GM12891 (cell line): ENCODE results near the gene USP37.

ENCODE experiments used
- DNase-seq: peaks from one replicate; pipeline ENCODE4 v3.0.0; 2011; ENCODE audit warnings: low spot score; ENCODE audit not compliant: insufficient read length
- FAIRE-seq: peaks from 2 replicates; lab custom pipeline; 2011; peaks lifted over from hg19 to GRCh38; lab: Jason Lieb, UNC
- PAX5 ChIP-seq: IDR thresholded peaks from 2 replicates; pipeline ENCODE4 v1.6.1; 2011; ENCODE audit warnings: low read length, moderate library complexity, mild to moderate bottlenecking; ENCODE audit not compliant: insufficient read depth, severe bottlenecking
- POLR2A ChIP-seq: IDR thresholded peaks from 2 replicates; pipeline ENCODE4 v1.6.1; 2011; ENCODE audit warnings: low read depth, low read length, control low read depth
- POLR2AphosphoS5 ChIP-seq: IDR thresholded peaks from 2 replicates; pipeline ENCODE4 v1.6.1; 2011; ENCODE audit warnings: low read depth, low read length, control low read depth
- POU2F2 ChIP-seq: IDR thresholded peaks from 2 replicates; pipeline ENCODE4 v1.6.1; 2011; ENCODE audit warnings: low read depth, mild to moderate bottlenecking, control low read depth, low read length, moderate library complexity
- SPI1 ChIP-seq: IDR thresholded peaks from 2 replicates; pipeline ENCODE4 v1.6.1; 2011; ENCODE audit warnings: low read depth, low read length, control low read depth
- TAF1 ChIP-seq: IDR thresholded peaks from 2 replicates; pipeline ENCODE4 v1.6.1; 2011; ENCODE audit warnings: low read depth, low read length, control low read depth

The USP37 gene

DNA sequence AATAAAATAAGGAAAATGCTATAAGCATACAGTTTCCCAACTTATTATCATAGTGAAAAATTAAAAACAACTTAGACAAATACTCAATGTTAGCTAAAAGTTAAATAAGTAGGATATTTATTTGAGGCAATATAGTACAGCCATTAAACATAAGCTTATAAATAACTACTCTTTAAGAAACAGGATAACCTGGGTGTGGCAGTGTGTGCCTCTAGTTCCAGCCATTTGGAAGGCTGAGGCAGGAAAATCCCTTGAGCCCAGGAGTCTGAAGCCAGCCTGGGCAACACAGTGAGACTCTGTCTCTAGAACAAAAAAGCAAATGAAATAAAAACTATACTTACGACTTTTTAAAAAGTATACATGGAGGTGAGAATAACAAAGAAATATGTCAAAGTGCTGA lies 109.6 kb downstream of the USP37 start:
- no peak for TF ChIP-seq SPI1
- no peak for TF ChIP-seq POLR2A
- no peak for TF ChIP-seq TAF1
- TF ChIP-seq POLR2AphosphoS5, result no peak
- no peak for TF ChIP-seq PAX5
- TF ChIP-seq POU2F2, result no peak
- FAIRE-seq (no peak), DNase-seq (no peak)

DNA sequence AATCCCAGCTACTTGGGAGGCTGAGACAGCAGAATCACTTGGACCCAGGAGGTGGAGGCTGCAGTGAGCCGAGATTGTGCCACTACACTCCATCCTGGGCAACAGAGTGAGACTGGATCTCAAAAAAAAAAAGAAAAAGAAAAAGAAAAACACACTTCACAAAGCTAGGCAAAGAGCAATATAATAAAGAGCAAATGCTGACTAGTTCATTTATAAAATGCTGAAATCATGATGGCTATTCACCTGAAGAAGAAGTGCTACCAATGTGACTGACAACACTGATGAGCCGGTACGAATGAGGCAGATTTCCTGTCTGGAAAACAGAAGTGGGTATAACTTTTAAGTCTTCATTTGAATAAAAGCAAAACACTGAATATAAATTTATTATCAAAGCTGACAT lies 111.3 kb downstream of the USP37 start:
- TF ChIP-seq SPI1, result no peak
- no peak for TF ChIP-seq POLR2AphosphoS5
- TF ChIP-seq POLR2A, result no peak
- TF ChIP-seq POU2F2, result no peak
- no peak for TF ChIP-seq PAX5
- no peak for TF ChIP-seq TAF1
- FAIRE-seq, result no peak
- no peak for DNase-seq

DNA sequence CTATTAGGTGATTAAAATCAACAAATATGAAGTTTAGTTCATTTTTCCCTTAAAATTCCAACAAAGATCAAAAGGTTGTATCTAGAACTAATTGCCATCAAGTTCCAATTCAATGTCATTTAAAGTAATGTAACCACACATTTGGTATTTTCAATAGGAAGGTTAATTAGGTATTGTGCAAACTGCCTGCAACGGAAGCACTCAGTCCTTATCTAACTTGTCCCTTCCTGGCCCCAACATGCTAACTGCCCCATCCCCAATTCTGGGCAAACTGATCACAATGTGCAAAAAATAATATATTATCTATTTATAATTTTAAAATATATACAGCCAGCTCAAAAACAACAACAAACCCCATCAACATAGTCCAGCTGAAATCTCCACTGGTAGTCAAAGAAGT lies 116.1 kb downstream of the USP37 start:
- no peak for DNase-seq
- no peak for TF ChIP-seq POU2F2
- TF ChIP-seq PAX5, result no peak
- no peak for TF ChIP-seq POLR2AphosphoS5
- no peak for TF ChIP-seq TAF1
- TF ChIP-seq SPI1, result no peak
- no peak for TF ChIP-seq POLR2A
- FAIRE-seq, result no peak

DNA sequence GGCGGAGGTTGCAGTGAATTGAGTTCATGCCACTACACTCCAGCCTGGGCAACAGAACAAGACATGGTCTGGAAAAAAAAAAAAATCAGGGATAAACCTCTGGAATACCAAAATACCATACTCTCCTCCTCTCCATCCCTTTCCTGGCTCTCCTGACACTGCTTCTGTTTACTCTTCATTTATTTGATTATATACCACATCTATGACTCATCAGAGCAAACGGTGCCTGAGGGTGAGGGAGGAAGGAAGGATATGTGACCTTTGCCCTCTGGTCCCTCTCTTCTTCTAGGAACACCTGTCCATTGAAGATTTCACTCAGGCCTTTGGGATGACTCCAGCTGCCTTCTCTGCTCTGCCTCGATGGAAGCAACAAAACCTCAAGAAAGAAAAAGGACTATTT lies 119.2 kb downstream of the USP37 start:
- no peak for TF ChIP-seq POU2F2
- no peak for TF ChIP-seq SPI1
- no peak for TF ChIP-seq PAX5
- no peak for TF ChIP-seq POLR2A
- TF ChIP-seq POLR2AphosphoS5, result no peak
- no peak for TF ChIP-seq TAF1
- DNase-seq (no peak), FAIRE-seq (no peak)

DNA sequence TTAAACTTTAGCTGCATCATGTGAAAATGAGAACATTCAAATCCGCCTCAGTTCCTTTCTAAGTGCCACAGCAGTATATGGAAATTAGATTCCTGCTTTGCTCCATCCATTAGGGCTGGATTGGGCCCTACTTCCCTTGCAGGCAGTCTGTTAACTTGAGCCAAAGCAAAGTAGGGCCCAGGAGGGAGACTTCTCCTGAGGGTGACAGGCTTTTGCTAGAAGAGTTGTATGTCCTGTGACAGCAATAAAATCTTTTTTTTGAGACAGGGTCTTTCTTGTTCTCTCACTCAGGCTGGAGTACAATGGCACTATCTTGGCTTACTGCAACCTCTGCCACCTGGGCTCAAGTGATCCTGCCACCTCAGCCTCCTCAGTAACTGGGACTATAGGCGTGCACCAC lies 121.1 kb downstream of the USP37 start:
- no peak for TF ChIP-seq POLR2AphosphoS5
- no peak for TF ChIP-seq POLR2A
- TF ChIP-seq TAF1, result no peak
- no peak for TF ChIP-seq SPI1
- TF ChIP-seq POU2F2, result no peak
- TF ChIP-seq PAX5, result no peak
- FAIRE-seq, result no peak
- no peak for DNase-seq

DNA sequence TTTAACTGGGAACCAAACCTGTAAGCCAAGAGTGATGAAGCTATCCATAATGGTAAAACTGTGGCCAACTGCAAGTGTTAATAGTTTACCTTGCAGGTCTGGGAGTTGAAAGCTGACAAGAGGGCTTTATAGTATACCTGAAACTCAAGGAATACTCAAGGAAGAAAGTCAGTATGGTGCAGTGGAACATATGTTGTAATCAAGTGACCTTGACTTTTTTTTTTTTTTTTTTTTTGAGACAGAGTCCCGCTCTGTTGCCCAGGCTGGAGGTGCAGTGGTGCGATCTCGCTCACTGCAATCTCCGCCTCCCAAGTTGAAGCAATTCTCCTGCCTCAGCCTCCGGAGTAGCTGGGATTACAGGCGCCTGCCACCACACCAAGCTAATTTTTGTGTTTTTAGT lies 121.6 kb downstream of the USP37 start:
- FAIRE-seq, result no peak
- TF ChIP-seq PAX5 (no peak), SPI1 (no peak), POU2F2 (no peak), POLR2A (no peak), POLR2AphosphoS5 (no peak), TAF1 (no peak)
- no peak for DNase-seq

DNA sequence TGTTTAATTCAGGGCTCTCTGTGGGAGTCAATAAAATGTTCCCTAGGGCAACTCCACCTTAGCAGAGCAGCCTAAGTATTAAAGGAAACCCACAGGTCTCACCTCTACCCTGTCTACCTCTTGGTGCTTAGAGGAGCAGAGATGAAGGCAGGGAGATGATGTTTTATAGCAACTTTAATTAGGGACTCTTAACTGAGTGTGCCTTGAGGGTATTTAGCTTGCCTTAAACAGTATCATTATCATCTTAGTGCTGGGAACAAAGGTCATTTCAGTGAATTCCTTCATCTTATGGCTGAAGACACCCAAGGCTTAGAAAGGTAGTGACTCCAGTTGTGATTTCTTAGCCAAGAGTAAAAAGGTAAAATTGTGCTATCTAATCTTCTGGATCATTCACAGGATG lies 122.5 kb downstream of the USP37 start:
- TF ChIP-seq POLR2A (no peak), PAX5 (no peak), POLR2AphosphoS5 (no peak), SPI1 (no peak), TAF1 (no peak), POU2F2 (no peak)
- no peak for FAIRE-seq
- no peak for DNase-seq

DNA sequence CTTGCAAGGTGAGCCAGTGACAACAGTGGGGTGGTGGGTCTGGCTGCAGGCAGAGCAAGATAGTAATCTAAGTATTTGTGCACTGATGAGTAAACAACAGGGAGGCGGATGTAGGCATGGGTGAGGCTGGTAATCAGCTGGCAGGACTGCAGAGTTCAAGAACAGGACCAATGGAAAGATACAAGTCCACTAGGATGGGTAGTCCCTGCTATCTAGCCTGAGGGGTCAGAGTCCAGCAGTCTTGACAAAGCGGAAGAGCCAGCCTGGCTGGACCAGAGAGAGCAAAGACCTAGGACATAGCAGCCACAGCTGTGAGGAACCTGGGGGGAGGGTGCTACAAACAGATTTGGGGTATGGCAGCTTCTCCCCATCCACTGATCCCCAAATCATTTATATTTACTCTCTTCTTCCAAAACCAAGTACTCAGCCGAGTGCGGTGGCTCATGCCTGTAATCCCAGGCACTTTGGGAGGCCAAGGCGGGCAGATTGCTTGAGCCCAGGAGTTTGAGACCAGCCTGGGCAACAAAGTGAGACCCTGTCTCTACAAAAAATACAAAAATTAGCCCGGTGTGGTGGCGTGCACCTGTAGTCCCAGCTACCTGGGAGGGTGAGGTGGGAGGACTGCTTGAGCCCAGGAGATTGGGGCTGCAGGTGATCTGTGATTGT lies 123.3 kb downstream of the USP37 start:
- TF ChIP-seq TAF1, result no peak
- TF ChIP-seq PAX5, result no peak
- no peak for TF ChIP-seq SPI1
- no peak for TF ChIP-seq POU2F2
- TF ChIP-seq POLR2A, result no peak
- TF ChIP-seq POLR2AphosphoS5, result no peak
- DNase-seq, result no peak
- no peak for FAIRE-seq

DNA sequence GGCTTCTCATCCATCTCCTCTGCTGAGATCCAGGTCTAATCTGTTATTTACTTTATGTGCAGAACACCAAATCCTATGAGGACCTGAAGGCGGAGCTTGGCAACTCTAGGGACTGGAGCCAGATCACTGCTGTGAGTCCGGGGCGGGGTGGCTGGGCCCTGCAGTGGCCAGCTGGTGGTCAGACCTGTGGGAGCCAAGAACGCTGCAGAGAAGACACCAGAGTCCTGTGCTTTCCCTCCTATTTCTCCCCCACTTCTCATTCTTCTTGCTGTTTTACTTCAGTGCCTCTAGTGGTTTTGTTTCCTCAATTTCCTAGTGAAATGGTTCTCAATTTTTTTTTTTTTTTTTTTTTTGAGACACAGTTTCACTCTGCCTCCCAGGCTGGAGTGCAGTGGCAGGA lies 129.6 kb downstream of the USP37 start:
- no peak for FAIRE-seq

DNA sequence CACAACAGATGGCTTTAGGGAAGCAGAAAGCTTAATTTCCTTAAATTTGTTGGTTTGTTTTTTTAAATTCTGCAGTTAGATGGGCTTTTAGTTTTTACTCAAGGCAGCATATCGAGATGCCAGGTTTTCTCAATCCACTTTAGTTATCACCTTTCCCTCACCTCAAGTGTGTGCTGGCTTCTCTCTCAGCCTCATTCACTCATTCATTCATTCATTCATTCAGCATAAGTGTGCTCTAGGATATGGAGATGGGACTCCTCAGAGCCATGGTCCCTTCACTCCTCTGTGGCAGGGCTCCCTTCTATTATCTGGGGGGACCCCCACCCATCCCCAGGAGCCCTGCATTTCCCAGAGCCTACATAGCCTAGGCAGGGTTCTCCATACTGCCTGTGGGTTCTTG lies 130.2 kb downstream of the USP37 start:
- DNase-seq (no peak), FAIRE-seq (no peak)
- TF ChIP-seq POU2F2, result no peak
- no peak for TF ChIP-seq TAF1
- no peak for TF ChIP-seq PAX5
- TF ChIP-seq POLR2A, result no peak
- TF ChIP-seq POLR2AphosphoS5, result no peak
- no peak for TF ChIP-seq SPI1

More for the DNA sequence above, 129.6 kb downstream of the USP37 start:
- DNase-seq, result no peak
- TF ChIP-seq PAX5, result no peak
- no peak for TF ChIP-seq TAF1

DNA sequence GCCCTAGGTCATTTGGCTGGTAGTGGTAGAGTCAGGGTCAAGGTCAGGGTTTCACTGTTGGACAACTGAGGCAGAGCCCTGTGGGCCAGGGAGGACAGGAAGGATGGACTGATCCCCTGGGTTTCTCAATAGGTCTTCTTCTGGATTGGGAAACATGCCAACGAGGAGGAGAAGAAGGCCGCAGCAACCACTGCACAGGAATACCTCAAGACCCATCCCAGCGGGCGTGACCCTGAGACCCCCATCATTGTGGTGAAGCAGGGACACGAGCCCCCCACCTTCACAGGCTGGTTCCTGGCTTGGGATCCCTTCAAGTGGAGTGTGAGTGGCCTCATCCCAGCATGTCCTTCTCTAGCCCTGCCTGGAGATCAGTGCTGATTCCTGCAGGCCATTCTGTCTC lies 131.2 kb downstream of the USP37 start:
- DNase-seq (no peak), FAIRE-seq (no peak)
- TF ChIP-seq TAF1 (no peak), POLR2A (no peak), SPI1 (no peak), POU2F2 (no peak), POLR2AphosphoS5 (no peak), PAX5 (no peak)
